Kasumi-1 (cell line): Measurements from ENCODE around the gene OTOS.

ENCODE experiments used
- DNase-seq, 2 experiments: peaks; one replicate each; lab custom pipeline; 2025; lab: John Stamatoyannopoulos, UW

Gene OTOS

GRCh38 chr2:240151477-240152031 is 11.1 kb upstream of the OTOS start:
- DNase-seq = no peak

- peak; percentile 1 to 17 for DNase-seq
These were observed 9.7 kb upstream of the OTOS start for GRCh38 chr2:240149943-240150784.

GRCh38 chr2:240147911-240148587 is 7.6 kb upstream of the OTOS start:
- no peak for DNase-seq

- DNase-seq = no peak
These were observed 6.9 kb upstream of the OTOS start for GRCh38 chr2:240147382-240147781.

GRCh38 chr2:240146627-240147278 is 6.3 kb upstream of the OTOS start:
- DNase-seq = no peak

GRCh38 chr2:240146141-240146561 is 5.7 kb upstream of the OTOS start:
- DNase-seq = no peak

- no peak for DNase-seq
These were observed 5.0 kb upstream of the OTOS start for GRCh38 chr2:240145461-240145860.

GRCh38 chr2:240144649-240145261 is 4.3 kb upstream of the OTOS start:
- no peak for DNase-seq

- DNase-seq = peak; percentile 7 to 17
These were observed 3.6 kb upstream of the OTOS start for GRCh38 chr2:240143801-240144648.

GRCh38 chr2:240143276-240143675 is 2.8 kb upstream of the OTOS start:
- no peak for DNase-seq

- no peak for DNase-seq
These were observed 2.4 kb upstream of the OTOS start for GRCh38 chr2:240142859-240143258.

- no peak for DNase-seq
These were observed 1.9 kb upstream of the OTOS start for GRCh38 chr2:240142256-240142775.

GRCh38 chr2:240141736-240142135 is 1.3 kb upstream of the OTOS start:
- DNase-seq = no peak

GRCh38 chr2:240140920-240141319 is 462 bp upstream of the OTOS start:
- no peak for DNase-seq

GRCh38 chr2:240139666-240140393 is 628 bp downstream of the OTOS start:
- DNase-seq = no peak

GRCh38 chr2:240139011-240139441 is 1.4 kb downstream of the OTOS start:
- DNase-seq = no peak

GRCh38 chr2:240138254-240138984 is 2.0 kb downstream of the OTOS start:
- no peak for DNase-seq

- DNase-seq = no peak
These were observed 2.7 kb downstream of the OTOS start for GRCh38 chr2:240137596-240138253.
